Mesenchymal stem cell (in vitro differentiated cells and primary cell): ENCODE data around the gene SHBG.
A peak's percentile ranks its signal among the peaks of the same experiment; 100 is the strongest.

ENCODE experiments used
- DNase-seq: peaks from one replicate; pipeline ENCODE4 v3.0.0-alpha.2; 2013
- H2AFZ ChIP-seq: one replicate; pipeline ENCODE4 v1.6.1; 2013; ENCODE audit warnings: low read depth, mild to moderate bottlenecking, control low read depth, inconsistent platforms, low read length, moderate library complexity
- H2AK5ac ChIP-seq: 2 replicates; pipeline ENCODE4 v1.6.1; 2013; ENCODE audit warnings: low read length, moderate library complexity, mild to moderate bottlenecking, inconsistent platforms; ENCODE audit not compliant: severe bottlenecking
- H2BK120ac ChIP-seq: one replicate; pipeline ENCODE4 v1.6.1; 2013; ENCODE audit warnings: low read depth, mild to moderate bottlenecking, inconsistent platforms, low read length, moderate library complexity
- H2BK12ac ChIP-seq, 2 experiments: one replicate each; pipeline ENCODE4 v1.6.1; 2013; ENCODE audit warnings: inconsistent platforms in 2 of 2, low read length in 2 of 2, mild to moderate bottlenecking in 2 of 2, moderate library complexity in 2 of 2, control low read depth in 1 of 2
- H2BK15ac ChIP-seq: one replicate; pipeline ENCODE4 v1.6.1; 2013; ENCODE audit warnings: mild to moderate bottlenecking, low read depth, inconsistent platforms; ENCODE audit not compliant: poor library complexity, severe bottlenecking
- H2BK5ac ChIP-seq: 2 replicates; pipeline ENCODE4 v1.6.1; 2013; ENCODE audit warnings: low read depth, mild to moderate bottlenecking, low read length, control low read depth, inconsistent platforms; ENCODE audit not compliant: poor library complexity, severe bottlenecking
- H3K14ac ChIP-seq, 2 experiments: one replicate each; pipeline ENCODE4 v1.6.1; 2013; ENCODE audit warnings: inconsistent platforms in 2 of 2, low read length in 2 of 2, control low read depth in 1 of 2, mild to moderate bottlenecking in 1 of 2, moderate library complexity in 1 of 2
- H3K18ac ChIP-seq, 2 experiments: one replicate each; pipeline ENCODE4 v1.6.1; 2013; ENCODE audit warnings: inconsistent platforms in 2 of 2, low read length in 2 of 2, control low read depth in 1 of 2, low read depth in 1 of 2, mild to moderate bottlenecking in 1 of 2
- H3K23ac ChIP-seq, 2 experiments: one replicate each; pipeline ENCODE4 v1.6.1; 2013; ENCODE audit warnings: inconsistent platforms in 2 of 2, low read length in 2 of 2, mild to moderate bottlenecking in 2 of 2, moderate library complexity in 2 of 2, control low read depth in 1 of 2
- H3K27ac ChIP-seq: 2 replicates; pipeline ENCODE4 v1.5.1; 2013; ENCODE audit warnings: mild to moderate bottlenecking, moderate library complexity, low read length, control low read depth, inconsistent platforms; ENCODE audit not compliant: poor library complexity, severe bottlenecking
- H3K27me3 ChIP-seq, 2 experiments: 2 replicates each; pipeline versions ENCODE4 v1.6.1 to v1.7.0; 2013; ENCODE audit warnings: low read length in 2 of 2, mild to moderate bottlenecking in 2 of 2, moderate library complexity in 2 of 2, control low read depth in 1 of 2, inconsistent platforms in 1 of 2; ENCODE audit not compliant: control insufficient read depth in 1 of 2, insufficient read depth in 1 of 2
- H3K36me3 ChIP-seq, 2 experiments: 2 replicates each; pipeline versions ENCODE4 v1.6.1 to v1.7.0; 2013; ENCODE audit warnings: low read length in 2 of 2, control low read depth in 1 of 2, inconsistent platforms in 1 of 2, low read depth in 1 of 2, mild to moderate bottlenecking in 1 of 2; ENCODE audit not compliant: insufficient read depth in 2 of 2, control insufficient read depth in 1 of 2
- H3K4ac ChIP-seq, 2 experiments: one replicate each; pipeline ENCODE4 v1.6.1; 2013; ENCODE audit warnings: inconsistent platforms in 2 of 2, low read length in 2 of 2, mild to moderate bottlenecking in 2 of 2, moderate library complexity in 2 of 2, control low read depth in 1 of 2, low read depth in 1 of 2
- H3K4me1 ChIP-seq: 2 replicates; pipeline ENCODE4 v1.6.1; 2013; ENCODE audit warnings: low read depth, low read length, control low read depth; ENCODE audit not compliant: control insufficient read depth, insufficient read depth
- H3K4me2 ChIP-seq: 2 replicates; pipeline ENCODE4 v1.6.1; 2013; ENCODE audit warnings: low read length, mild to moderate bottlenecking, inconsistent platforms; ENCODE audit not compliant: poor library complexity, severe bottlenecking
- H3K4me3 ChIP-seq, 2 experiments: 2 replicates each; pipeline versions ENCODE4 v1.5.1 to v1.7.0; 2013; ENCODE audit warnings: low read length in 2 of 2, mild to moderate bottlenecking in 2 of 2, control low read depth in 1 of 2, low read depth in 1 of 2; ENCODE audit not compliant: insufficient read depth in 1 of 2
- H3K79me1 ChIP-seq: replicated peaks from 2 replicates; pipeline ENCODE4 v1.6.1; 2013; ENCODE audit warnings: mild to moderate bottlenecking, control low read depth, low read length, inconsistent platforms; ENCODE audit not compliant: poor library complexity, severe bottlenecking
- H3K9ac ChIP-seq: 2 replicates; pipeline ENCODE4 v1.7.0; 2013; ENCODE audit warnings: mild to moderate bottlenecking, low read length, moderate library complexity
- H3K9me3 ChIP-seq: 2 replicates; pipeline ENCODE4 v1.7.0; 2013; ENCODE audit warnings: mild to moderate bottlenecking, low read length; ENCODE audit not compliant: control insufficient read depth
- H4K8ac ChIP-seq: one replicate; pipeline ENCODE4 v1.6.1; 2013; ENCODE audit warnings: inconsistent platforms, mild to moderate bottlenecking, low read length, moderate library complexity
- H4K91ac ChIP-seq: one replicate; pipeline ENCODE4 v1.6.1; 2013; ENCODE audit warnings: mild to moderate bottlenecking, low read length, inconsistent platforms
- WGBS: methylation state at CpG from one replicate; pipeline ENCODE4 v1.1.7; 2013; ENCODE audit warnings: mixed read lengths; 5-methylcytosine and 5-hydroxymethylcytosine counted together

SHBG gene

GRCh38 chr17:7612294-7612640 lies 17.7 kb upstream of the SHBG start:
- Histone ChIP-seq H2BK5ac (no peak overlapping the region), H3K79me1 (peaks cover 2% of the 10 kb centered on the region), H3K14ac (no peak overlapping the region), H2AK5ac (no peak overlapping the region), H4K8ac (no peak overlapping the region), H3K36me3 (peaks cover 3 to 29% of the 10 kb centered on the region in 2 experiments), H3K4me1 (peaks cover 4% of the 10 kb centered on the region), H3K23ac (no peak overlapping the region), H3K18ac (no peak overlapping the region), H4K91ac (no peak overlapping the region), H2BK12ac (no peak overlapping the region), H3K4me3 (peak overlapping the region in 1 of 2 experiments; percentile 28), H2BK15ac (no peak overlapping the region), H2AFZ (no peak overlapping the region), H3K27ac (no peak overlapping the region), H3K4ac (no peak overlapping the region), H3K27me3 (no peaks in the 10 kb centered on the region), H3K4me2 (peak overlapping the region; percentile 58), H3K9ac (peak overlapping the region; percentile 37), H3K9me3 (no peaks in the 10 kb centered on the region), H2BK120ac (no peak overlapping the region)
- no peak for DNase-seq
- 93% methylated on average over 1 of the region's 1 CpG for WGBS

- Histone ChIP-seq H3K36me3 (peaks cover 0 to 24% of the 10 kb centered on the region in 2 experiments), H3K79me1 (peaks cover 2% of the 10 kb centered on the region), H4K8ac (peak overlapping the region; percentile 57), H2BK5ac (peak overlapping the region; percentile 66), H3K27me3 (no peaks in the 10 kb centered on the region), H3K9me3 (no peaks in the 10 kb centered on the region), H4K91ac (peak overlapping the region; percentile 56), H2BK12ac (no peak overlapping the region), H3K4me1 (peaks cover 3% of the 10 kb centered on the region), H3K27ac (peak overlapping the region; percentile 79), H2AK5ac (no peak overlapping the region), H3K14ac (peak overlapping the region in 1 of 2 experiments; percentile 91), H2AFZ (peak overlapping the region; percentile 77), H3K4me3 (peak overlapping the region; percentile 95 to 96), H3K9ac (peak overlapping the region; percentile 95), H2BK120ac (peak overlapping the region; percentile 83), H3K18ac (peak overlapping the region; percentile 66 to 78), H3K23ac (peak overlapping the region; percentile 34 to 80), H3K4ac (peak overlapping the region in 1 of 2 experiments; percentile 97), H2BK15ac (no peak overlapping the region), H3K4me2 (peak overlapping the region; percentile 70)
- 11% methylated on average over 20 of the region's 20 CpGs for WGBS
- peak; percentile 63 for DNase-seq
Measured at GRCh38 chr17:7613769-7614424, 16.0 kb upstream of the SHBG start.

DNA sequence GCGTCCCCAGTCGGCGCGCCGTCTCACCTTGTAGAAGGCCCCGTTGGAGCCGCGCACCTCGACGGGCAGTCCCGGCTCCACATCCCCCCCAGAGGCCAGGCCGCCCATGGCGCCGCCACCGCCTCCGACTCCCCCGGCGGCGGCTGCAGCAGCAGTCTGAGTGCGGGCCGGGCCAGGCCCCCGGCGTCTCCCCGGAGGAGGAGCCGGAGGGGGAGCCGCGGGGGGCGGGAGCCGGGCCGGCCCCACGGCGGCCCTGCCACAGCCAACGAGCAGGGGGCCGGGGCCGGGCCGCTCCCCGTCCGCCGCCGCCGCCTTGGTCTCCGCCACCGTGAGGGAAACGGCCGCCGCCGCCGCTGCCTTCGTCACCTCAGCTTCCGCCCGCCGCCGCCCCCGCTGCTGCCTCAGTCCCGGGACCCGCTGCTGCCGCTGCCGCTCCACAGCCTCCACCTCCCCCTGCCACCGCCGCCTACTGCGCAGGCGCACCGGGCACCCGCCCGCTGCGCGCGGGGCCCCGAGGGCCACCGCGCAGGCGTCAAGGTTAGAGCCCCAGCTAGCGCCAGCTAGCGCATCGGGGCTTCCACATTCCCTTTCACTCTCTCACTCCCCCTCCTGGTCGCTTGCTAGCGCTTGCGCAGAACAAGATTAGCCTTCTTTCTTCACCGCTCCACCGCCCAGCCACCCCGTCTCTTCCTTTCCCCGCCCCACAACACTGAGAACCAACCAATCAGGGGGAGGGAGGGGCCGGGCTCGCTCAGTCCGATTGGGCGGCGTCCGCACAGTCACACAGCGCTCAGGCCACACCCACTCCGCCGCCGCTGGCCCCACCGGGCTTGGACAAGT lies 15.3 kb upstream of the SHBG start, which contains the start of gene FXR2:
Gene FXR2, minus strand, starts transcription at position 473 of the 840 bp plus-strand sequence. Its CDS starts 365 bp downstream, at position 108.
- Histone ChIP-seq H3K9ac (peak within 1 kb of the TSS; percentile 95), H3K9me3 (no peaks in the 10 kb centered on the region), H3K79me1 (no peaks in the 10 kb centered on the region), H3K4me3 (peak within 1 kb of the TSS; percentile 95 to 96), H2AFZ (peak within 1 kb of the TSS; percentile 77), H3K27me3 (no peaks in the 10 kb centered on the region), H3K14ac (peak within 1 kb of the TSS in 1 of 2 experiments; percentile 91), H3K18ac (peak within 1 kb of the TSS; percentile 96 to 100), H2BK5ac (peak within 1 kb of the TSS; percentile 66), H2BK120ac (peak within 1 kb of the TSS; percentile 83), H3K4ac (peak within 1 kb of the TSS in 1 of 2 experiments; percentile 97), H2BK12ac (peak within 1 kb of the TSS in 1 of 2 experiments; percentile 84), H3K27ac (peak within 1 kb of the TSS; percentile 81), H4K8ac (peak within 1 kb of the TSS; percentile 94), H2AK5ac (no peak within 1 kb of the TSS), H3K4me1 (peaks cover 3% of the 10 kb centered on the region), H2BK15ac (peak within 1 kb of the TSS; percentile 89), H3K23ac (peak within 1 kb of the TSS; percentile 80 to 98), H3K36me3 (peaks cover 0 to 21% of the 10 kb centered on the region in 2 experiments), H4K91ac (peak within 1 kb of the TSS; percentile 97), H3K4me2 (peak within 1 kb of the TSS; percentile 70)
- peak; percentile 100 for DNase-seq
- WGBS = under 1% methylated on average over 72 of the region's 93 CpGs

- H2AK5ac ChIP-seq = no peak overlapping the region
- H3K27ac ChIP-seq = peak overlapping the region; percentile 81
- H4K8ac ChIP-seq = peak overlapping the region; percentile 67
- 10% methylated on average over 23 of the region's 28 CpGs for WGBS
- H3K27me3 ChIP-seq = no peaks in the 10 kb centered on the region
- H2BK5ac ChIP-seq = no peak overlapping the region
- no peaks in the 10 kb centered on the region for H3K9me3 ChIP-seq
- H2BK120ac ChIP-seq = no peak overlapping the region
- H3K4me3 ChIP-seq = peak overlapping the region; percentile 29 to 77
- DNase-seq = no peak
- peak overlapping the region in 1 of 2 experiments; percentile 30 for H3K18ac ChIP-seq
- H3K14ac ChIP-seq = peak overlapping the region in 1 of 2 experiments; percentile 36
- peaks cover 0 to 17% of the 10 kb centered on the region in 2 experiments for H3K36me3 ChIP-seq
- no peak overlapping the region for H2BK12ac ChIP-seq
- no peak overlapping the region for H2BK15ac ChIP-seq
- no peak overlapping the region for H3K23ac ChIP-seq
- H4K91ac ChIP-seq = no peak overlapping the region
- no peak overlapping the region for H2AFZ ChIP-seq
- peaks cover 3% of the 10 kb centered on the region for H3K4me1 ChIP-seq
- peak overlapping the region; percentile 90 for H3K9ac ChIP-seq
- peak overlapping the region; percentile 60 for H3K4me2 ChIP-seq
- H3K79me1 ChIP-seq = no peaks in the 10 kb centered on the region
- H3K4ac ChIP-seq = peak overlapping the region in 1 of 2 experiments; percentile 59
Measured at GRCh38 chr17:7615265-7615747, 14.6 kb upstream of the SHBG start.
